GM18511 (cell line): Measurements from ENCODE around the gene ARF3.

ENCODE experiments used
- ATAC-seq: cut with Tn5 transposase; IDR thresholded peaks from one replicate; pipeline ENCODE4 v1.9.1; 2021; ENCODE audit warnings: mild to moderate bottlenecking, moderate library complexity; ENCODE audit not compliant: unreplicated experiment

The ARF3 gene

GRCh38 chr12:48967991-48968390, 10.7 kb upstream of the ARF3 start:
- ATAC-seq = no peak

GRCh38 chr12:48966177-48966895, 9.0 kb upstream of the ARF3 start:
- ATAC-seq = no peak

- ATAC-seq = no peak
Observed at GRCh38 chr12:48965298-48965838, 8.1 kb upstream of the ARF3 start.

GRCh38 chr12:48961801-48962200, 4.5 kb upstream of the ARF3 start:
- ATAC-seq = no peak

- no peak for ATAC-seq
Observed at GRCh38 chr12:48961331-48961730, 4.0 kb upstream of the ARF3 start.

GRCh38 chr12:48960834-48961233, 3.5 kb upstream of the ARF3 start:
- ATAC-seq = no peak

- ATAC-seq = no peak
Observed at GRCh38 chr12:48958049-48958388, 732 bp upstream of the ARF3 start.

GRCh38 chr12:48956279-48957140, 777 bp downstream of the ARF3 start:
- peak; percentile 28 for ATAC-seq

- ATAC-seq = no peak
Observed at GRCh38 chr12:48954841-48955501, 2.3 kb downstream of the ARF3 start.

GRCh38 chr12:48954061-48954460, 3.2 kb downstream of the ARF3 start:
- no peak for ATAC-seq

- ATAC-seq = no peak
Observed at GRCh38 chr12:48952691-48953090, 4.6 kb downstream of the ARF3 start.

GRCh38 chr12:48947727-48948126, 9.6 kb downstream of the ARF3 start:
- ATAC-seq = no peak

GRCh38 chr12:48946943-48947342, 10.3 kb downstream of the ARF3 start:
- ATAC-seq = no peak

- no peak for ATAC-seq
Observed at GRCh38 chr12:48946205-48946604, 11.1 kb downstream of the ARF3 start.

- no peak for ATAC-seq
Observed at GRCh38 chr12:48943221-48943620, 14.1 kb downstream of the ARF3 start.

- no peak for ATAC-seq
Observed at GRCh38 chr12:48940181-48940580, 17.1 kb downstream of the ARF3 start.

- no peak for ATAC-seq
Observed at GRCh38 chr12:48938805-48939204, 18.5 kb downstream of the ARF3 start.

GRCh38 chr12:48937170-48937569, 20.1 kb downstream of the ARF3 start:
- no peak for ATAC-seq

GRCh38 chr12:48936379-48936979, 20.8 kb downstream of the ARF3 start:
- ATAC-seq = no peak

- ATAC-seq = no peak
Observed at GRCh38 chr12:48934312-48934706, 23.0 kb downstream of the ARF3 start.

- no peak for ATAC-seq
Observed at GRCh38 chr12:48933664-48934311, 23.5 kb downstream of the ARF3 start.
